Stimulated activated CD8-positive, alpha-beta memory T cell treated with anti-CD3 and anti-CD28 coated beads, Interleukin-4, amount 100 ng/mL, for 4 hours (primary cell): ENCODE measurements around the gene DNAJC19.
"Not testable (repeated sequence)": the region's sequence is repeated elsewhere in the genome, so short reads cannot be mapped to it uniquely, and the experiment has no call there.

Experiments
- DNase-seq, 2 donors: peaks; one replicate each; pipeline ENCODE4 v3.0.0-alpha.2; 2020; ENCODE audit warnings: low read depth in 2 of 2, low spot score in 1 of 2

DNAJC19 gene

GRCh38 chr3:180989291-180990163 lies at the start of gene DNAJC19:
Gene DNAJC19, minus strand, starts transcription at chr3:180989736. Its CDS starts 134 bp downstream, at chr3:180989602.
- DNase-seq, result peak; percentile 65 to 76

- DNase-seq, result no peak
Observed at GRCh38 chr3:181030948-181031347, 41.4 kb upstream of the DNAJC19 start.

- no peak for DNase-seq
Observed at GRCh38 chr3:181025204-181025603, 35.7 kb upstream of the DNAJC19 start.

GRCh38 chr3:181017690-181018089 lies 28.2 kb upstream of the DNAJC19 start:
- DNase-seq, result no peak

- DNase-seq, result no peak
Observed at GRCh38 chr3:181009225-181009624, 19.7 kb upstream of the DNAJC19 start.

- no peak for DNase-seq
Observed at GRCh38 chr3:181008796-181009195, 19.3 kb upstream of the DNAJC19 start.

- DNase-seq, result no peak
Observed at GRCh38 chr3:181007262-181007661, 17.7 kb upstream of the DNAJC19 start.

- DNase-seq, result no peak
Observed at GRCh38 chr3:181006541-181006940, 17.0 kb upstream of the DNAJC19 start.

- not testable (repeated sequence) for DNase-seq
Observed at GRCh38 chr3:181003469-181003868, 13.9 kb upstream of the DNAJC19 start.

- not testable (repeated sequence) for DNase-seq
Observed at GRCh38 chr3:181002331-181002730, 12.8 kb upstream of the DNAJC19 start.

GRCh38 chr3:180996415-180996932 lies 6.9 kb upstream of the DNAJC19 start:
- DNase-seq, result no peak

GRCh38 chr3:180990505-180990904 lies 969 bp upstream of the DNAJC19 start:
- no peak for DNase-seq

GRCh38 chr3:180987344-180987743 lies 2.2 kb downstream of the DNAJC19 start:
- DNase-seq, result no peak

GRCh38 chr3:180986366-180986765 lies 3.2 kb downstream of the DNAJC19 start:
- not testable (repeated sequence) for DNase-seq

GRCh38 chr3:180983136-180983535 lies 6.4 kb downstream of the DNAJC19 start:
- no peak for DNase-seq

- no peak for DNase-seq
Observed at GRCh38 chr3:180981912-180982311, 7.6 kb downstream of the DNAJC19 start.

GRCh38 chr3:180980611-180981010 lies 8.9 kb downstream of the DNAJC19 start:
- no peak for DNase-seq

- no peak for DNase-seq
Observed at GRCh38 chr3:180979961-180980360, 9.6 kb downstream of the DNAJC19 start.

- DNase-seq, result no peak
Observed at GRCh38 chr3:180977498-180977897, 12.0 kb downstream of the DNAJC19 start.

GRCh38 chr3:180974286-180974685 lies 15.2 kb downstream of the DNAJC19 start:
- DNase-seq, result no peak

GRCh38 chr3:180973543-180973942 lies 16.0 kb downstream of the DNAJC19 start:
- no peak for DNase-seq

GRCh38 chr3:180970931-180971330 lies 18.6 kb downstream of the DNAJC19 start:
- DNase-seq, result no peak

- no peak for DNase-seq
Observed at GRCh38 chr3:180962530-180962929, 27.0 kb downstream of the DNAJC19 start.
